Erythroblast (primary cell): ENCODE measurements around the gene MNT.
A peak's percentile ranks its signal among the peaks of the same experiment; 100 is the strongest.

Source experiments
- DNase-seq, 2 experiments: peaks; one replicate each; lab custom pipeline; 2025; lab: John Stamatoyannopoulos, UW
- GATA1 ChIP-seq: IDR thresholded peaks from 2 replicates; pipeline ENCODE4 v1.6.1; 2011; ENCODE audit warnings: low read depth, mild to moderate bottlenecking, control low read depth, low read length, moderate library complexity
- POLR2A ChIP-seq: IDR thresholded peaks from 2 replicates; pipeline ENCODE4 v1.6.1; 2011; ENCODE audit warnings: mild to moderate bottlenecking, low read length

MNT gene

DNA sequence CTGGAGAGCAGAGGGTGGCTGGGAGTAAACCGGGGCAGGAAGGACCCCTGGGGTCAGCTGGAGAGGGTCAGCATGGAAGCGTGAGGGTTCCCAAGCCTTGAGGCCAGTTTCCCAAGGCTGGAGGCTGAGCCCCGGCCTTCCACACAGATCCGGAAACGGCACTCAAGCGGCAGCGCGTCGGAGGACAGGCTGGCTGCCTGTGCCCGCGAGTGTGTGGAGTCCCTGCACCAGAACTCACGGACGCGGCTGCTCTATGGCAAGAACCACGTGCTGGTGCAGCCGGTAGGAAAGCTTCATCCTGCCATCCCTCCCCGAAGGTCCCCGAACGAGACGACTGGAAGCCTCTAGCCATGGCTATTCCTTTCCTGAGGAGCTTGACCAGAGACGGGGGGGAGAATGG lies 37.5 kb downstream of the MNT start:
- TF ChIP-seq GATA1: no peak
- no peak for TF ChIP-seq POLR2A
- DNase-seq: no peak

DNA sequence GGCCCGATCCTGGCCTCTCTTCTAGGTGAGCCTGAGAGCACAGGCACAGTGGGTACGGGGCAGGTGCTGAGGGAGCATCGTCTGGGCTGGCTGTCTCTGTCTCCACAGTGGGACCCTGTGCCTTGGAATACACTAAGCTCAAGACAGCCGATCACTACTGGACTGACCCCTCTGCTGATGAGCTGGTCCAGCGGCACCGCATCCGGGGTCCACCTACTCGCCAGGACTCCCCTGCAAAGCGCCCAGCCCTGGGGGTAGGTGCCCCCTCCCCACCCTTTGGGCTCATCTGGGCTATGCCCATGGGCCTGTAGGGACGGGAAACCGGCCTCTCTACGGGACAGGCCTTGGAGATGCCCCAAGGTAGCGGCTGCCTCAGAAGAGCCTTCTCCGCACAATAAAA lies 38.0 kb downstream of the MNT start:
- no peak for DNase-seq
- no peak for TF ChIP-seq POLR2A
- no peak for TF ChIP-seq GATA1

DNA sequence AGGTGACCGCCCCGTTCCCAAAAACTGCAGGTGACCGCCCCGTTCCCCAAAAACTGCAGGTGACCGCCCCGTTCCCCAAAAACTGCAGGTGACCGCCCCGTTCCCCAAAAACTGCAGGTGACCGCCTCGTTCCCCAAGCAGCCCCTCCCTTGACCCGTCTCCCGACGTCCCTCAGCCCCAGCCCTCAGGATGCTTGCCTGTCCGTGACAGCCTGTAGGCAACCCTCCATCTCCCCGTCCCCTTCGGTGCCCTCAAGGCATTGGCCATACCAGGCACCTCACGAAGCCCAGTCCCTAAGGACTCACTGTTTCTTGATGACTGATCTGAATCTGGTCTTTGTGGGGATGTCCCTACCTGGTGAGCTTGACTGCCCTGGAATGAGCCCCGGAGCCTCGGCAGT lies 38.4 kb downstream of the MNT start:
- DNase-seq: no peak
- no peak for TF ChIP-seq GATA1

DNA sequence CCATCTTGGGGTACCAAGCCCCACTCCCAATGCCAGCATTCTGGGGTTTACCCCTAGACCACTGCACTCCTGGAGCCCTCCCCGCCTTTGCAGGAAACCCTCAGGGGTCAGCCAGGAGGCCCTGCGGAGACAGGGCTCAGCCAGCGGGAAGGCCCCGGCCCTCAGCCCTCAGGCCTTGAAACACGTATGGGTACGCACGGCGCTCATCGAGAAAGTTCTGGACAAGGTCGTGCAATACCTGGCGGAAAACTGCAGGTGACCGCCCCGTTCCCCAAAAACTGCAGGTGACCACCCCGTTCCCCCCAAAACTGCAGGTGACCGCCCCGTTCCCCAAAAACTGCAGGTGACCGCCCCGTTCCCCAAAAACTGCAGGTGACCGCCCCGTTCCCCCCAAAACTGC lies 38.8 kb downstream of the MNT start:
- no peak for TF ChIP-seq GATA1
- TF ChIP-seq POLR2A: no peak

DNA sequence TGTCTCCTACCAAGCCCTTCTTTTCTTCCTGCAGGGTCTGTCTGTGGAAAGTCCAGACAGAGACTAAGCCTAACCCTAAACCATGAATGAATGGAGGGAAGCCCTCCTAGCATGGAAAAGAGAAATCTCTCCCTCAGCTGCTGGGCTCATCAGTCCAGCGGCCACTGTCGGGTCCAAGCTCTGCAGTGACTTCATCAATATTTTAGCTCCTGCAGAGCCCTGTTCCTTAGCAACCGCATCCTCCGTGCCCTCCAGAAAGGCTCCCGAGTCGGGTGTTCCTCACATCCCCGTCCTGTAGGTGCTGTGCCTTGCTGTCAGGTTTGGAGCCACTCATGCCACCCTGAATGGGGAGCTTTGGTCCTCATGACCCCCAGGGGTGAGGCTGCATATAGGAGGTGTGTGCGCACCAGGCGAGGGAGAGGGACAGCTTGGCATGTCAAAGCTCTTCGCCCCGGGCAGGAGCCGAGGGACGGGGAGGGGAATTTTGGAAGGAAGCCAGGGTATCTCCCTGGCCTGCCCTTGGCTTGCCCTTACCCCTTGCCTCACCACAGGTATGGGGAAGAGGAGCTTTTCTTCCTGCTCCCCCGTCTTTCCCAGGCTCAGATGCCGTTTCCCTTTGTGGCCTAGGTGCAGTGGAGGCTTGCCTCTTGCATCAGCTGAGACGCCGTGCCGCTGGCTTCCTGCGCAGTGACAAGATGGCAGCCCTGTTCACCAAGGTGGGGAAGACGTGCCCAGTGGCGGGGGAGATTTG lies 39.7 kb downstream of the MNT start:
- TF ChIP-seq GATA1 (no peak), POLR2A (no peak)
- DNase-seq: no peak

More for the DNA sequence above, 38.8 kb downstream of the MNT start:
- DNase-seq: no peak

DNA sequence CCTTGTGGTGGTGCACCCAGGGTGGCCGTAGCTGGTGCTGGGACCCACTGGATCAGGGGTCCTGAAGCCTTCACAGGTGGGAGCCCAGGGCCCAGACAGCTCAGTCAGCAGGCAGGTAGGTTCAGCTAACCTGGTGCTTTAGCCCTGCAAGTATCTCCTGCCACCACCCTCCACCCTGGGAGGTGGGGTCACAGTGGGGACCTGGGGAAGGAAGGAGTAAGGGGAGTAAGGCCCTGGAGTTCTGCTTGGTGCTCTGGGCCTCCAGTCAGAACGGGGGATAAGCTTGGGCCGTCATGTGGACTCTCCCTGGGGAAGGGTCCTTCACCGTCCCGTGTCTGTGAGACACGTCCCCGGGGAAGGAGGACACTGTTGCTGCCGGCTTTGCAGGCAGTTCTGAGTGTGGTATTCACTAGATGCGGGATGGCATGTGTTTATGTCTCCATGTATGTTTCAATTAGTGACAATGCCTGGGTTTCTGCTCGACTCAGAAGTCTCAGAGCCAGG lies 42.9 kb downstream of the MNT start:
- no peak for DNase-seq
- TF ChIP-seq POLR2A (no peak), GATA1 (no peak)

DNA sequence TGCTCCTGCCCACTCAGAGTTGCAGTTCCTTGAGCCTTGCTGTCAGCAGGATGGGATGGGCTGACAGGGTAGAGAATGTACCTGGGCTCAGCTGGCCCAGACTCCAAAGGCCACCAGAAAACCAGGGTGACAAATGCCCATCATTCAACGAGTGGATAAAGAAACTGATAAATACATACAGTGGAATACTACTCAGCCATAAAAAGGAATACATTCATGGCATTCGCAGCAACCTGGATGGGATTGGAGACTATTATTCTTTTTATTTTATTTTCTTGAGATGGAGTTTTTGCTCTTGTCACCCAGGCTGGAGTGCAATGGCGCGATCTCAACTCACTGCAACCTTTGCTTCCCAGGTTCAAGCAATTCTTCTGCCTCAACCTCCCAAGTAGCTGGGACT lies 43.6 kb downstream of the MNT start:
- TF ChIP-seq POLR2A (no peak), GATA1 (no peak)
- DNase-seq: no peak

DNA sequence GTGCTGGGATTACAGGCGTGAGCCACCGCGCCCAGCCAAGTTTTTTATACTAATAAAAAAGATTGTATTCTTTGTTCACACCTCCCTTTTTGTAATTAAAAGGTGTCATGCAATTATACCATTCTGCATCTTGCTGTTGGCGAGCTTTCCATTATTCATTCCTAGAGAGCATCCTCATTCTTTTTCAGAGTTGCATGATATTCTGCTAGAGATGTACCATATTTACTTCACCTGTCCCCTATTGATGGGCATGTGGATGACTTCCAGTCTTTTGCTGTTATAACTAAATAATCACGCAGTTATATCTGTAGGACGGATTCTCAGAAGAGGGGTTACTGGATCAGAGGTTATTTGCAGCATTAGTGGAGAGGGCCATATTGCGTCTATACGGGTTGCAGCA lies 46.5 kb downstream of the MNT start:
- TF ChIP-seq POLR2A (no peak), GATA1 (no peak)

DNA sequence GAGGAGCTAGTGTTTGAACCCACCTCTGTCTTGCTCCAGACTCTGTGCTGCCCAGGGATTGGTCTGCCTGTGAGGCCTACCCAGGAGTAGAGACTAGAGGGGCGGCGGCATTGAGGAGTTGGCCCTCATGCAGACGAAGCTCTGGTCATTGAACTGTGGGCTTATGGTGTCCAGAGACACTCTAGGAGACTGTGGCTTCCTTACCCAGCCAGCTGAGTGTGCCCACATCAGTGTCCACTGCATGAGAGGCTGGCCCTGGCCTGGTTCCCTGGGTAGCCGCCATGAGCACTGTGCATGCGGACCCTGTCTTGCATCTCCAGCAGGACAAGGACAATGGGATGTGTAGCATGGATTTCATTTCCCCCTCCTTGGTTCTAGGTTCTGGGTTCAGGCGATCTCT lies 49.6 kb downstream of the MNT start:
- no peak for DNase-seq
- no peak for TF ChIP-seq POLR2A
- no peak for TF ChIP-seq GATA1

More for the DNA sequence above, 46.5 kb downstream of the MNT start:
- no peak for DNase-seq

DNA sequence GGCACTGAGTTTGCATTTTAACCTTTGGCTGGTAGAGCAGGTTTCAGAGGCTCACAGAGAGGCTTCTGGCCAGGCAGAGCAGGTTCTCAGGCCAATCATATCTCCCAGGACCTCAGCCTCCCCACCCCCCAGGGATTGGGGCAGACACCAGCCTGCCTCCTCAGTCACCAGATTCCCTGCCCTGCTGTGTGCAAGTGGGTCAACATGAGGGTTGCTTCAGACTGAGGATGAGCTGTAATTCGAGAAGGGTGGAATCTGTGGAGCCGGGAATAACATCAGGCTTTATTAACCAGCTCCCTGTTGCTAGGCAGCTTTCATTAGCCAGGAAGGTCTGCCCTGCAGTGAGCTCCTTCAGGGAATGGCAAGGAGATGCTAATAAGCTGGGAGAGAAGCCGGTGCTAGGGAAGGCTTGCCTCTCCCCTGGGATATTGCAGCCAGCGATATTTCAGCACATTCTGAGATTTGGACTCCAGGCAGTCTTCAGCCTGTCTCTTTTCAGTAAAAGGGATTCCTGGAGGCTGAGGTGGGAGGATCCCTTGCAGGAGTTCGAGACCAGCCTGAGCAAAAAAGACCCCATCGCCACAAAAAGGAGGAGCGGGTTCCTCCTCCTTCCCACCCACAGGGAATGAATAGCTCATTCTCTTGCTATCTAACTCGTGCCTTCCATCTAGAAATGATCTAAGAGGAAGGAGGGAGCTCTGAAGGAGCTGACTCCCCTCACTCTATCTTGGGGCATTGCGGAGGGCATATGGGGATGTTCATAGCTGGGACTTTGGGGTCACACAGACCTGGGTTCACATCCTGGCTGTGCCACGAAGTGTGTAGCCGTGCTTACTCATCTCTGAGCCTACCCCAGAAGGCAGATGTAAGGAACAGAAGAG lies 52.8 kb downstream of the MNT start:
- DNase-seq: no peak
- TF ChIP-seq GATA1: no peak
- no peak for TF ChIP-seq POLR2A

DNA sequence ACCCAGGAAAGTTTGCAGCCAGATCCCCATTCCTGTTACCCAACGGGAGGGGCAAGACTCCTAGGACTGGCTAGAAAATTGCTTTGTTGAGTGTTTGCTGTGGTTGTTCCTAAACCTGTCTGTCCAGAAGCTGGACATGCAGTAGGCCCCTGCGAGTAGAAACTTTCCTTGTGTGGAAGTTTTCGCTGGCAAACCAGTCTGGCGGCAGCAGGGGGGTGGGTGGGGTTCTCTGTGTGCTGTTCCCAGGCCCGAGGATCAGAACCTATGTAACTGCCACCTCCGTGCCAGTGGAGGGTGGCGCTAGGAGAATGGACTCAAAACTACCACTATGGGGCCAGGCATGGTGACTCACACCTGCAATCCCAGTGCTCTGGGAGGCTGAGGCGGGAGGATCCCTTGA lies 54.4 kb downstream of the MNT start:
- TF ChIP-seq POLR2A: no peak
- TF ChIP-seq GATA1: no peak
- no peak for DNase-seq

DNA sequence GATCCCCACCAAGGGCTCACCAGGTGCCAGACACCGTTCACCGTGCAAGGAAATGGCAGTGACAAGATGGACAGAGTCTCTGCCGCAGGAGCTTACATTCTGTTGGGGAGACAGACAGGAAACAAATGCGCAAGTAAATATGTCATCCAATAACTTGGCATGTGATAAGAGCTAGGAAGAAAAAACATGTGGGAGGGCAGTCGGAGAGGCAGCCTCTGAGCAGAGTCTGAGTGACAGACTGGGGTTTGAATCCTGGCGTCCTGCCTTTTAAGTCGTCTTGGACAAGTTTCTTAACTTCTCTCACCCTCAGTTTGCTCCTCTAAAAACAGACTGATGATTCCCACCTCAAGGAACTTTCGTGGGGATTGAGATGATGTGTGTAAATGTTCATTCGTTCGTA lies 56.3 kb downstream of the MNT start:
- DNase-seq: no peak
- TF ChIP-seq GATA1: no peak
- TF ChIP-seq POLR2A: no peak

DNA sequence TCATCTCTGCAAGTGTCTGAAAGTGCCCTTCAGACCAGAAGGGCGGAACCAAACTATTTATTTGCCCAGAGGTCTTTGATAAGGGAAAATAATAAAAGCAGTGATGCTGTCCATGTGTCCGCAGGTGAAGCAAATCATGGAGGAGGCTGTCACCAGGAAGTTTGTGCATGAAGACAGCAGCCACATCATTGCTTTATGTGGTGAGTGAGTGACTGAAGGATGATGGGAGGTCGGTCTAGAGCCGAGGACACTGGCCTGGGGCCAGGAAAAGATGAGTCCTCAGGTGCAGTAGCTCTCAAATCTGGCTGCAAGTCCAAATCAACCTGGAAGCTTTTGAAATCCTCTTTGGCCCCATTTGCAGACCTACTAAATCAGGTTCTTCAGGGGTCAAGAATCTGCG lies 57.4 kb downstream of the MNT start:
- DNase-seq: no peak
- TF ChIP-seq POLR2A (no peak), GATA1 (no peak)

DNA sequence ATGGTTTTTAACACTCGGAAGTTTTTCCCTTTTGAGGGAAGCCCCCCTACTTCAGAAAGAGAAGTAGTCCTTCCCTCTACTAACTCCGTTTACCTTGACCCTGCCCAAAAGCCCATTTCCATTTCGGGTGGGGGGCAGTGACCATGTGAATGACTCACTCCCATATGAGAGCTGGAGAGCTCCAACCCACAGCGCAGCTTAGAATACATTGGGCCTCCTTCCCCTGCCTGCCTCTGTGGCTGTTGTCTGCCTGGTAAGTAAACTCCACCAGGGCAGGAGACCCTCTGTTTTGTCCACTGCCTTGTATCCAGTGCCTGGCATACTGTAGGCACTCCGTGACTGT lies 62.6 kb downstream of the MNT start:
- no peak for TF ChIP-seq POLR2A
- peak in 1 of 2 experiments; percentile 23 for DNase-seq
